Coronary artery (tissue), 2 donors: Measurements from ENCODE around the gene TAPT1.

Source experiments
- DNase-seq: peaks from one replicate; pipeline ENCODE4 v3.0.0-alpha.2; 2017; ENCODE audit warnings: low spot score
- H3K27ac ChIP-seq, 2 donors: fragments of 200-600 bp; sonication (generic); one replicate each; pipeline ENCODE4 v1.5.1; 2016 to 2019
- H3K4me3 ChIP-seq: fragments of 200-600 bp; sonication (generic); 2 replicates; pipeline ENCODE4 v1.5.1; 2016; ENCODE audit warnings: mild to moderate bottlenecking, moderate library complexity
- CTCF ChIP-seq: fragments of 200-600 bp; sonication (generic); IDR thresholded peaks from one replicate; pipeline ENCODE4 v1.5.1; 2019; ENCODE audit warnings: antibody characterized with exemption

TAPT1 gene

GRCh38 chr4:16133406-16133805 is 92.9 kb downstream of the TAPT1 start:
- no peak for DNase-seq
- no peak for TF ChIP-seq CTCF
- no peak overlapping the region for H3K27ac ChIP-seq
- no peak overlapping the region for H3K4me3 ChIP-seq

GRCh38 chr4:16131293-16131692 is 95.0 kb downstream of the TAPT1 start:
- no peak for DNase-seq
- H3K4me3 ChIP-seq, result no peak overlapping the region
- H3K27ac ChIP-seq, result no peak overlapping the region
- TF ChIP-seq CTCF, result no peak

GRCh38 chr4:16129336-16129735 is 96.9 kb downstream of the TAPT1 start:
- no peak for TF ChIP-seq CTCF
- H3K27ac ChIP-seq, result no peak overlapping the region
- DNase-seq, result no peak

GRCh38 chr4:16126714-16127113 is 99.6 kb downstream of the TAPT1 start:
- no peak for TF ChIP-seq CTCF
- no peak overlapping the region for H3K4me3 ChIP-seq
- no peak overlapping the region for H3K27ac ChIP-seq
- no peak for DNase-seq

More at GRCh38 chr4:16129336-16129735, 96.9 kb downstream of the TAPT1 start:
- H3K4me3 ChIP-seq, result no peak overlapping the region

- Histone ChIP-seq H3K4me3 (no peak overlapping the region), H3K27ac (no peak overlapping the region)
- no peak for DNase-seq
- no peak for TF ChIP-seq CTCF
Observed at GRCh38 chr4:16125571-16126445, 100.5 kb downstream of the TAPT1 start.

GRCh38 chr4:16124232-16124631 is 102.0 kb downstream of the TAPT1 start:
- no peak for TF ChIP-seq CTCF
- no peak for DNase-seq
- no peak overlapping the region for H3K27ac ChIP-seq
- no peak overlapping the region for H3K4me3 ChIP-seq

- H3K27ac ChIP-seq, result no peak overlapping the region
- no peak for DNase-seq
- H3K4me3 ChIP-seq, result no peak overlapping the region
- TF ChIP-seq CTCF, result no peak
Observed at GRCh38 chr4:16123356-16124084, 102.8 kb downstream of the TAPT1 start.
